Midbrain (tissue), 1 donor: ENCODE results near the gene ESR2.

Experiments
- DNase-seq: peaks from one replicate; lab custom pipeline; 2025; lab: John Stamatoyannopoulos, UW

Gene ESR2

GRCh38 chr14:64265222-64265621, 28.9 kb downstream of the ESR2 start:
- no peak for DNase-seq

- no peak for DNase-seq
Measured at GRCh38 chr14:64260418-64260817, 33.8 kb downstream of the ESR2 start.

GRCh38 chr14:64255756-64256155, 38.4 kb downstream of the ESR2 start:
- DNase-seq = no peak

- DNase-seq = no peak
Measured at GRCh38 chr14:64253672-64254071, 40.5 kb downstream of the ESR2 start.

- DNase-seq = no peak
Measured at GRCh38 chr14:64249363-64249762, 44.8 kb downstream of the ESR2 start.

- DNase-seq = no peak
Measured at GRCh38 chr14:64248689-64249088, 45.5 kb downstream of the ESR2 start.

GRCh38 chr14:64247195-64247594, 47.0 kb downstream of the ESR2 start:
- no peak for DNase-seq

GRCh38 chr14:64246688-64247087, 47.5 kb downstream of the ESR2 start:
- no peak for DNase-seq

GRCh38 chr14:64245491-64245890, 48.7 kb downstream of the ESR2 start:
- no peak for DNase-seq

- DNase-seq = peak; percentile 13
Measured at GRCh38 chr14:64244279-64244678, 49.9 kb downstream of the ESR2 start.

- no peak for DNase-seq
Measured at GRCh38 chr14:64238631-64239030, 55.5 kb downstream of the ESR2 start.

- no peak for DNase-seq
Measured at GRCh38 chr14:64238049-64238448, 56.1 kb downstream of the ESR2 start.

GRCh38 chr14:64235652-64236640, 58.2 kb downstream of the ESR2 start:
- no peak for DNase-seq

- DNase-seq = no peak
Measured at GRCh38 chr14:64234877-64235651, 59.1 kb downstream of the ESR2 start.

GRCh38 chr14:64233531-64234190, 60.5 kb downstream of the ESR2 start:
- no peak for DNase-seq

- DNase-seq = no peak
Measured at GRCh38 chr14:64232944-64233343, 61.2 kb downstream of the ESR2 start.

- DNase-seq = no peak
Measured at GRCh38 chr14:64232095-64232838, 61.9 kb downstream of the ESR2 start.

GRCh38 chr14:64229489-64229888, 64.7 kb downstream of the ESR2 start:
- DNase-seq = no peak

- no peak for DNase-seq
Measured at GRCh38 chr14:64227856-64228255, 66.3 kb downstream of the ESR2 start.

- no peak for DNase-seq
Measured at GRCh38 chr14:64225151-64225757, 68.9 kb downstream of the ESR2 start.

- no peak for DNase-seq
Measured at GRCh38 chr14:64221391-64222003, 72.7 kb downstream of the ESR2 start.
